Vagina (tissue), 2 donors: ENCODE data around the gene MGAT4D.

ENCODE experiments used
- CTCF ChIP-seq, 3 experiments: fragments of 450-650 bp in 2 of 3; fragments of 200-600 bp in 1 of 3; sonication (generic) in 1 of 3; IDR thresholded peaks; one replicate each; pipeline ENCODE4 v1.5.1; 2017 to 2019; ENCODE audit warnings: antibody characterized with exemption in 3 of 3, mild to moderate bottlenecking in 2 of 3, moderate library complexity in 2 of 3
- POLR2A ChIP-seq, 2 donors: fragments of 450-650 bp; IDR thresholded peaks; one replicate each; pipeline ENCODE4 v1.6.1; 2017; ENCODE audit warnings: antibody characterized with exemption in 2 of 2, mild to moderate bottlenecking in 2 of 2, moderate library complexity in 2 of 2
- POLR2AphosphoS5 ChIP-seq, 2 donors: sonication (generic); formaldehyde crosslinking; IDR thresholded peaks; one replicate each; pipeline ENCODE4 v1.9.0; 2017; ENCODE audit warnings: antibody characterized with exemption in 2 of 2, mild to moderate bottlenecking in 2 of 2, low read depth in 1 of 2; ENCODE audit not compliant: insufficient read depth in 1 of 2

GRCh38 chr4:140469791-140470733, 28.0 kb downstream of the MGAT4D start:
- TF ChIP-seq CTCF (IDR thresholded peaks at IDR 0.05) (no peak), POLR2A (IDR thresholded peaks at IDR 0.05) (no peak), POLR2AphosphoS5 (IDR thresholded peaks at IDR 0.05; ENCODE audit: insufficient read depth in 1 of 2, low read depth in 1 of 2) (no peak)
